ENCODE results near the gene ELL. TPM values are rescaled to one million over a fixed set of nuclear protein-coding genes. Genes with fewer than 3 reads are reported as not detected.
A peak's percentile ranks its signal among the peaks of the same experiment; 100 is the strongest.

The ELL gene
- total and polyA plus RNA-seq, 9 of the 15 experiments (the other 6 are each of a cell fraction or from before 2014, with no cell fraction given) = 0.24 to 22.5 (median 4.1) TPM

DNA sequence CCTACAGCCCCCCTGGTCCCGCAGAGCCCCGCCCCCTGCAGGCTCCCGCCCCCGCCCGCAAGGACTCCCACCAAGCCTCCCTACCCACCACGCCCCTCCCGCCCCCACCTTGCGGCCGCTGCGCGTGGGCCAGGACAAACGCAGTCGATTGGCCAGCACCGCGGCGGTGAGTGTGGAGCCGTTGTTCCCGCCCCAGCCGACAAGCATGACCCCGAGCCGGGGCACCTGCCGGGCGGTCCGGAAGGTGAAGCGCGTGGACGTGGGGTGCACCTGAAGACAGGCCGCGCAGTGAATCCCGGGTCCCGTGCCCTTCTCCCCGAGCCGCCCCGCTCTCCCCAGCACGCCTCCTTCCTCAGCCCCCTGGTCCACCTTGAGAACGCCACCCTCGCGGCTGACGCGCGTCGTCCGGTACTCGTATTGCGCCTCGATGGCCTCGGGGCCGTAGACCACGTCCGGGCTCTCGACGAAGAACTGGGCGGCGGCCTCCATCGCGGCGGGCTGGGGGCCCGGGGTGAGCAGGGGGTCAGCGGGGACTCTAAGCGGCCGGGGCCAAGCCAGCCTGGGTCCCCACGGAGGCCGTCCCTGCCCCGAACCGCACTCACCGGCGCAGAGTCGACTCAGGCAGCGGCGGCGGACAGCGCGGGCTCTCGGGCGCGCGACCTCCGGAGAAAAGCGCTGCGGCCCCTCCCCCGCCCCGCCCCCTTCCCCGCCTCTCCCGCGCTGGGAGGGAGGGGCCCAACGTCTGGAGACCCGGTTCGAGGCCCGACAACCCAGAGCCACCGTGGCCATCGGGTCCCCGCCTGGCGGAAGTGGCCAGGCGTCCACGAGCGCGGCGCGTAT is 84.2 kb downstream of the ELL start, which contains the start of gene ISYNA1 (continued):
- TF ChIP-seq, protein P1, sequence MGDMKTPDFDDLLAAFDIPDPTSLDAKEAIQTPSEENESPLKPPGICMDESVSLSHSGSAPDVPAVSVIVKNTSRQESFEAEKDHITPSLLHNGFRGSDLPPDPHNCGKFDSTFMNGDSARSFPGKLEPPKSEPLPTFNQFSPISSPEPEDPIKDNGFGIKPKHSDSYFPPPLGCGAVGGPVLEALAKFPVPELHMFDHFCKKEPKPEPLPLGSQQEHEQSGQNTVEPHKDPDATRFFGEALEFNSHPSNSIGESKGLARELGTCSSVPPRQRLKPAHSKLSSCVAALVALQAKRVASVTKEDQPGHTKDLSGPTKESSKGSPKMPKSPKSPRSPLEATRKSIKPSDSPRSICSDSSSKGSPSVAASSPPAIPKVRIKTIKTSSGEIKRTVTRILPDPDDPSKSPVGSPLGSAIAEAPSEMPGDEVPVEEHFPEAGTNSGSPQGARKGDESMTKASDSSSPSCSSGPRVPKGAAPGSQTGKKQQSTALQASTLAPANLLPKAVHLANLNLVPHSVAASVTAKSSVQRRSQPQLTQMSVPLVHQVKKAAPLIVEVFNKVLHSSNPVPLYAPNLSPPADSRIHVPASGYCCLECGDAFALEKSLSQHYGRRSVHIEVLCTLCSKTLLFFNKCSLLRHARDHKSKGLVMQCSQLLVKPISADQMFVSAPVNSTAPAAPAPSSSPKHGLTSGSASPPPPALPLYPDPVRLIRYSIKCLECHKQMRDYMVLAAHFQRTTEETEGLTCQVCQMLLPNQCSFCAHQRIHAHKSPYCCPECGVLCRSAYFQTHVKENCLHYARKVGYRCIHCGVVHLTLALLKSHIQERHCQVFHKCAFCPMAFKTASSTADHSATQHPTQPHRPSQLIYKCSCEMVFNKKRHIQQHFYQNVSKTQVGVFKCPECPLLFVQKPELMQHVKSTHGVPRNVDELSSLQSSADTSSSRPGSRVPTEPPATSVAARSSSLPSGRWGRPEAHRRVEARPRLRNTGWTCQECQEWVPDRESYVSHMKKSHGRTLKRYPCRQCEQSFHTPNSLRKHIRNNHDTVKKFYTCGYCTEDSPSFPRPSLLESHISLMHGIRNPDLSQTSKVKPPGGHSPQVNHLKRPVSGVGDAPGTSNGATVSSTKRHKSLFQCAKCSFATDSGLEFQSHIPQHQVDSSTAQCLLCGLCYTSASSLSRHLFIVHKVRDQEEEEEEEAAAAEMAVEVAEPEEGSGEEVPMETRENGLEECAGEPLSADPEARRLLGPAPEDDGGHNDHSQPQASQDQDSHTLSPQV (IDR thresholded peaks at IDR 0.05) = 0 out of 2 replicates have a peak, but pooled peaks have one; percentile 19
- TF ChIP-seq RBFOX2 (IDR thresholded peaks at IDR 0.05; ENCODE audit: low read depth, low read length) (peak; percentile 57), BRD4 (IDR thresholded peaks at IDR 0.05) (no peak), ZNF274 (IDR thresholded peaks at IDR 0.05; ENCODE audit: borderline replicate concordance, low read depth, low read length) (no peak), SMAD2 (IDR thresholded peaks at IDR 0.05; ENCODE audit: low read depth, low read length) (no peak), CHD2 (IDR thresholded peaks at IDR 0.05; ENCODE audit: low read depth, low read length) (no peak), BHLHE40 (IDR thresholded peaks at IDR 0.05; ENCODE audit: low read length) (peak; percentile 67), NFIC (IDR thresholded peaks at IDR 0.05) (0 out of 2 replicates have a peak, but pooled peaks have one; percentile 39), GTF2F1 (IDR thresholded peaks at IDR 0.05; ENCODE audit: low read depth, low read length) (no peak), CTBP1 (IDR thresholded peaks at IDR 0.05; ENCODE audit: borderline replicate concordance) (peak; percentile 51; the same call in 1 of the 2 replicates), BDP1 (IDR thresholded peaks at IDR 0.05; ENCODE audit: insufficient read depth, insufficient read length) (no peak), BCL6 (CRISPR knock-in tag; IDR thresholded peaks at IDR 0.05) (no peak)
- TF ChIP-seq, protein P2, sequence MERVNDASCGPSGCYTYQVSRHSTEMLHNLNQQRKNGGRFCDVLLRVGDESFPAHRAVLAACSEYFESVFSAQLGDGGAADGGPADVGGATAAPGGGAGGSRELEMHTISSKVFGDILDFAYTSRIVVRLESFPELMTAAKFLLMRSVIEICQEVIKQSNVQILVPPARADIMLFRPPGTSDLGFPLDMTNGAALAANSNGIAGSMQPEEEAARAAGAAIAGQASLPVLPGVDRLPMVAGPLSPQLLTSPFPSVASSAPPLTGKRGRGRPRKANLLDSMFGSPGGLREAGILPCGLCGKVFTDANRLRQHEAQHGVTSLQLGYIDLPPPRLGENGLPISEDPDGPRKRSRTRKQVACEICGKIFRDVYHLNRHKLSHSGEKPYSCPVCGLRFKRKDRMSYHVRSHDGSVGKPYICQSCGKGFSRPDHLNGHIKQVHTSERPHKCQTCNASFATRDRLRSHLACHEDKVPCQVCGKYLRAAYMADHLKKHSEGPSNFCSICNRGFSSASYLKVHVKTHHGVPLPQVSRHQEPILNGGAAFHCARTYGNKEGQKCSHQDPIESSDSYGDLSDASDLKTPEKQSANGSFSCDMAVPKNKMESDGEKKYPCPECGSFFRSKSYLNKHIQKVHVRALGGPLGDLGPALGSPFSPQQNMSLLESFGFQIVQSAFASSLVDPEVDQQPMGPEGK (CRISPR knock-in tag; IDR thresholded peaks at IDR 0.05; ENCODE audit: borderline replicate concordance) = no peak
- TF ChIP-seq, protein P3, sequence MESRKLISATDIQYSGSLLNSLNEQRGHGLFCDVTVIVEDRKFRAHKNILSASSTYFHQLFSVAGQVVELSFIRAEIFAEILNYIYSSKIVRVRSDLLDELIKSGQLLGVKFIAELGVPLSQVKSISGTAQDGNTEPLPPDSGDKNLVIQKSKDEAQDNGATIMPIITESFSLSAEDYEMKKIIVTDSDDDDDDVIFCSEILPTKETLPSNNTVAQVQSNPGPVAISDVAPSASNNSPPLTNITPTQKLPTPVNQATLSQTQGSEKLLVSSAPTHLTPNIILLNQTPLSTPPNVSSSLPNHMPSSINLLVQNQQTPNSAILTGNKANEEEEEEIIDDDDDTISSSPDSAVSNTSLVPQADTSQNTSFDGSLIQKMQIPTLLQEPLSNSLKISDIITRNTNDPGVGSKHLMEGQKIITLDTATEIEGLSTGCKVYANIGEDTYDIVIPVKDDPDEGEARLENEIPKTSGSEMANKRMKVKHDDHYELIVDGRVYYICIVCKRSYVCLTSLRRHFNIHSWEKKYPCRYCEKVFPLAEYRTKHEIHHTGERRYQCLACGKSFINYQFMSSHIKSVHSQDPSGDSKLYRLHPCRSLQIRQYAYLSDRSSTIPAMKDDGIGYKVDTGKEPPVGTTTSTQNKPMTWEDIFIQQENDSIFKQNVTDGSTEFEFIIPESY (CRISPR knock-in tag; IDR thresholded peaks at IDR 0.05) = peak; percentile 19; the same call in 1 of the 2 replicates
- TF ChIP-seq, protein P4, sequence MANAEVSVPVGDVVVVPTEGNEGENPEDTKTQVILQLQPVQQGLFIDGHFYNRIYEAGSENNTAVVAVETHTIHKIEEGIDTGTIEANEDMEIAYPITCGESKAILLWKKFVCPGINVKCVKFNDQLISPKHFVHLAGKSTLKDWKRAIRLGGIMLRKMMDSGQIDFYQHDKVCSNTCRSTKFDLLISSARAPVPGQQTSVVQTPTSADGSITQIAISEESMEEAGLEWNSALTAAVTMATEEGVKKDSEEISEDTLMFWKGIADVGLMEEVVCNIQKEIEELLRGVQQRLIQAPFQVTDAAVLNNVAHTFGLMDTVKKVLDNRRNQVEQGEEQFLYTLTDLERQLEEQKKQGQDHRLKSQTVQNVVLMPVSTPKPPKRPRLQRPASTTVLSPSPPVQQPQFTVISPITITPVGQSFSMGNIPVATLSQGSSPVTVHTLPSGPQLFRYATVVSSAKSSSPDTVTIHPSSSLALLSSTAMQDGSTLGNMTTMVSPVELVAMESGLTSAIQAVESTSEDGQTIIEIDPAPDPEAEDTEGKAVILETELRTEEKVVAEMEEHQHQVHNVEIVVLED (CRISPR knock-in tag; IDR thresholded peaks at IDR 0.05) = no peak
- TF ChIP-seq, protein P5, sequence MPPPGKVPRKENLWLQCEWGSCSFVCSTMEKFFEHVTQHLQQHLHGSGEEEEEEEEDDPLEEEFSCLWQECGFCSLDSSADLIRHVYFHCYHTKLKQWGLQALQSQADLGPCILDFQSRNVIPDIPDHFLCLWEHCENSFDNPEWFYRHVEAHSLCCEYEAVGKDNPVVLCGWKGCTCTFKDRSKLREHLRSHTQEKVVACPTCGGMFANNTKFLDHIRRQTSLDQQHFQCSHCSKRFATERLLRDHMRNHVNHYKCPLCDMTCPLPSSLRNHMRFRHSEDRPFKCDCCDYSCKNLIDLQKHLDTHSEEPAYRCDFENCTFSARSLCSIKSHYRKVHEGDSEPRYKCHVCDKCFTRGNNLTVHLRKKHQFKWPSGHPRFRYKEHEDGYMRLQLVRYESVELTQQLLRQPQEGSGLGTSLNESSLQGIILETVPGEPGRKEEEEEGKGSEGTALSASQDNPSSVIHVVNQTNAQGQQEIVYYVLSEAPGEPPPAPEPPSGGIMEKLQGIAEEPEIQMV (tag; conservative IDR thresholded peaks at IDR 0.05; ENCODE audit: low read depth) = no peak
